HEK293 (cell line): ENCODE data around the gene EIF4E3.

Experiments used
- CTCF ChIA-PET: fragments of 350-600 bp; formaldehyde crosslinking; extraction: SDS; loops from one replicate; lab custom pipeline; 2021; ENCODE audit warnings: antibody characterized with exemption; lab: Yijun Ruan, JAX
- POLR2A ChIA-PET: fragments of 300-600 bp; formaldehyde crosslinking; extraction: SDS; loops from one replicate; lab custom pipeline; 2020; ENCODE audit warnings: antibody characterized with exemption, inconsistent platforms; lab: Yijun Ruan, JAX
- H3K27ac ChIP-seq: fragments of 200-500 bp; sonication (Bioruptor generic); 2 replicates; pipeline ENCODE4 v1.5.1; 2014; ENCODE audit warnings: low read depth, low read length, control low read depth, inconsistent platforms; ENCODE audit errors: extremely low read depth
- H3K36me3 ChIP-seq, 2 experiments: fragments of 200-500 bp in 1 of 2; sonication (Bioruptor generic) in 1 of 2; 1 replicate in 1 of 2; 2 replicates in 1 of 2; pipeline ENCODE4 v1.5.1; 2014 to 2017; ENCODE audit warnings: inconsistent platforms in 2 of 2, low read length in 2 of 2; ENCODE audit not compliant: control insufficient read depth in 2 of 2, insufficient read depth in 1 of 2
- H3K4me1 ChIP-seq: fragments of 200-500 bp; sonication (Bioruptor generic); 2 replicates; pipeline ENCODE4 v1.5.1; 2014; ENCODE audit warnings: mild to moderate bottlenecking, low read length, inconsistent platforms; ENCODE audit not compliant: control insufficient read depth, insufficient read depth
- H3K4me3 ChIP-seq: 2 replicates; pipeline ENCODE4 v1.5.1; 2011; ENCODE audit warnings: low read depth, mild to moderate bottlenecking, control low read depth, low read length, moderate library complexity
- H3K9me3 ChIP-seq: fragments of 200-500 bp; sonication (Bioruptor generic); 2 replicates; pipeline ENCODE4 v1.5.1; 2014; ENCODE audit warnings: low read depth, low read length, inconsistent platforms; ENCODE audit not compliant: control insufficient read depth, insufficient read depth
- HOXD13 ChIP-seq: sonication (generic); formaldehyde crosslinking; IDR thresholded peaks from 2 replicates; pipeline ENCODE4 v1.8.0; 2022; ENCODE audit warnings: missing genetic modification reagents, borderline replicate concordance
- KLF8 ChIP-seq: fragments of 450-650 bp; formaldehyde crosslinking; IDR thresholded peaks from 2 replicates; pipeline ENCODE4 v1.5.1; 2016; ENCODE audit warnings: missing biosample characterization, missing genetic modification characterization
- PATZ1 ChIP-seq: fragments of 450-650 bp; formaldehyde crosslinking; IDR thresholded peaks from 2 replicates; pipeline ENCODE4 v1.5.1; 2016; ENCODE audit warnings: missing biosample characterization, missing genetic modification characterization
- SALL2 ChIP-seq: fragments of 450-650 bp; formaldehyde crosslinking; IDR thresholded peaks from 2 replicates; pipeline ENCODE4 v1.5.0; 2017; ENCODE audit warnings: missing biosample characterization, mild to moderate bottlenecking, missing genetic modification characterization, borderline replicate concordance
- ZNF114 ChIP-seq: fragments of 450-650 bp; formaldehyde crosslinking; IDR thresholded peaks from 2 replicates; pipeline ENCODE4 v1.5.0; 2017; ENCODE audit warnings: missing biosample characterization, missing genetic modification characterization
- ZNF140 ChIP-seq: fragments of 450-650 bp; formaldehyde crosslinking; IDR thresholded peaks from 2 replicates; pipeline ENCODE4 v1.5.1; 2016; ENCODE audit warnings: missing biosample characterization, missing genetic modification characterization
- ZNF274 ChIP-seq, 2 experiments: fragments of 200-500 bp in 1 of 2; fragments of 450-650 bp in 1 of 2; sonication (Bioruptor generic) in 1 of 2; formaldehyde crosslinking in 1 of 2; IDR thresholded peaks; 2 replicates each; pipeline versions ENCODE4 v1.5.1 to v1.6.1; 2014 to 2016; ENCODE audit warnings: borderline replicate concordance in 1 of 2, inconsistent platforms in 1 of 2, low read length in 1 of 2, missing biosample characterization in 1 of 2, missing genetic modification characterization in 1 of 2
- ZNF292 ChIP-seq: fragments of 450-650 bp; formaldehyde crosslinking; IDR thresholded peaks from 2 replicates; pipeline ENCODE4 v1.5.1; 2016; ENCODE audit warnings: low read depth, missing biosample characterization, missing genetic modification characterization, borderline replicate concordance
- ZNF362 ChIP-seq: fragments of 450-650 bp; formaldehyde crosslinking; IDR thresholded peaks from 2 replicates; pipeline ENCODE4 v1.5.1; 2016; ENCODE audit warnings: missing biosample characterization, missing genetic modification characterization
- ZNF398 ChIP-seq: fragments of 450-650 bp; formaldehyde crosslinking; IDR thresholded peaks from 2 replicates; pipeline ENCODE4 v1.5.1; 2017; ENCODE audit warnings: missing biosample characterization, missing genetic modification characterization
- ZNF501 ChIP-seq: fragments of 450-650 bp; formaldehyde crosslinking; IDR thresholded peaks from 2 replicates; pipeline ENCODE4 v1.5.1; 2016; ENCODE audit warnings: missing biosample characterization, missing genetic modification characterization
- ZNF561 ChIP-seq: fragments of 450-650 bp; IDR thresholded peaks from 2 replicates; pipeline ENCODE4 v1.5.1; 2018; ENCODE audit warnings: missing biosample characterization, missing genetic modification characterization, borderline replicate concordance
- ZNF664 ChIP-seq: fragments of 450-650 bp; formaldehyde crosslinking; IDR thresholded peaks from 2 replicates; pipeline ENCODE4 v1.5.1; 2016; ENCODE audit warnings: missing biosample characterization, missing genetic modification characterization
- TF ChIP-seq, protein P1 (sequence below): sonication (generic); formaldehyde crosslinking; IDR thresholded peaks from 2 replicates; pipeline ENCODE4 v1.8.1; 2022; ENCODE audit warnings: mild to moderate bottlenecking, moderate library complexity, missing genetic modification reagents

The EIF4E3 gene

DNA sequence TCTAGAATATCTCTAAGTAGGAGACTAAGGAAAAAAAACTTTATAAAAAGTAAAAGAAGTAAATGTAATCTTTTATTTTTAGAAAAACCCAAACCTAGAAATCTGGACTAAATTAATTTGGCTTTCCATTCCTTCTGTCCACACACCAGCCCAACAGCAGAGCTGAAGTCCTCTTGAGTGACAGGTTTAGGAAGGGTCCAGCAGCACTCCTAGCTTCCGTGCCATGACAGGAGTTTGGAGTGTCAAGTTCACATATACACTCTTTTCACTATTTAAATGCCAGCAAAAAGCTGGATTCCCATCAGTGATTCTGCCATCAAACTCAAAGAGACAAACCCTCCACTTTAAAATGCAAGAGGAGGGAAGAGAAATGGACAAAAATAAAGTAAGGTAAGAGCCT is 46.7 kb upstream of the EIF4E3 start (continued):
- no peak for TF ChIP-seq ZNF362 (tag by site-specific recombination)
- TF ChIP-seq ZNF292: no peak
- TF ChIP-seq HOXD13 (CRISPR knock-in tag): no peak
- TF ChIP-seq, all 188 proteins: peak for 0

DNA sequence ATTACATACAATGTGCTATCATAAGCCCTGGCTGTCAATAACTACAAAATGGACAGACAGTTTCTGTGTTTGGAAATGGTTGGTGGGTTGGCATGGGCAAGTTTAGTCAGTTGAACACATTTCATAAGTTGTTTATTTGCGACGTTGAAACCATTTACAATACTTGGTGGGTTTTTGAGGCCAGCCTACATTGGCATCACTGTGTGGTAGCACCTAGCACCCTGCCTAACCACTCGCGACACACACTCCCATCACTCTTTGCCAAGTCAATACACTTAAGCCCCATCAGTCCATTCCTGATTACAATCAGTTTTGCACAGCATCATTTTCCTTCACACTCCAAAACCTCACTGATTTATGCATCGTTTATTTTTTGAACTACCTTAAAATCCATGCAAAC is 45.9 kb upstream of the EIF4E3 start:
- POLR2A ChIA-PET: no interaction called here
- Histone ChIP-seq H3K36me3 (no peaks in the 10 kb centered on the region), H3K9me3 (no peaks in the 10 kb centered on the region), H3K4me3 (no peak overlapping the region), H3K27ac (no peak overlapping the region), H3K4me1 (no peaks in the 10 kb centered on the region)
- TF ChIP-seq ZNF398 (no peak), ZNF140 (tag by site-specific recombination) (no peak), ZNF292 (no peak), ZNF561 (tag by site-specific recombination) (no peak), SALL2 (tag by site-specific recombination) (no peak), ZNF274 (IDR thresholded peaks at IDR 0.05; ENCODE audit: low read length) (no peak), ZNF274 (tag by site-specific recombination; IDR thresholded peaks at IDR 0.05; ENCODE audit: borderline replicate concordance) (no peak)
- TF ChIP-seq, protein P1, sequence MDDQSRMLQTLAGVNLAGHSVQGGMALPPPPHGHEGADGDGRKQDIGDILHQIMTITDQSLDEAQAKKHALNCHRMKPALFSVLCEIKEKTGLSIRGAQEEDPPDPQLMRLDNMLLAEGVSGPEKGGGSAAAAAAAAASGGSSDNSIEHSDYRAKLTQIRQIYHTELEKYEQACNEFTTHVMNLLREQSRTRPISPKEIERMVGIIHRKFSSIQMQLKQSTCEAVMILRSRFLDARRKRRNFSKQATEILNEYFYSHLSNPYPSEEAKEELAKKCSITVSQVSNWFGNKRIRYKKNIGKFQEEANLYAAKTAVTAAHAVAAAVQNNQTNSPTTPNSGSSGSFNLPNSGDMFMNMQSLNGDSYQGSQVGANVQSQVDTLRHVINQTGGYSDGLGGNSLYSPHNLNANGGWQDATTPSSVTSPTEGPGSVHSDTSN (CRISPR knock-in tag): no peak
- CTCF ChIA-PET: no interaction called here

DNA sequence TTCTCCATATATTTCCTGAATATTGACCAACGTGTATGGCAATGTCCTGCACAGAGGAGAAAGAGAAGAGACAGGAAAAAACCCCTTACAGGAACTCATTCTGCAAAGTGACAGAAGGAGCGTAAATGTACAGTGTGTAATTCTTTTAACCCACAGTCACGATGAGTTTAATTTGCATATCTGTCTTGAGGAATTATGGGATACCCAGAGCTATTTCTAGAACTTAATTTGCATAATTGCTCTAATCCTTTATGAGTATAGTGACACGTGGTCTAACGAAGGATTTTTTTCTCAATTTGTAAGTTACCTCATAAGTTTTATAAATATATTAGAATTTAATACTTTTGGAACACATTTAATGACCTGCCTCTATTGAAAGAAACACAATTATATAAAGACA is 38.2 kb upstream of the EIF4E3 start:
- no peaks in the 10 kb centered on the region for H3K4me1 ChIP-seq
- no peak overlapping the region for H3K27ac ChIP-seq
- no peaks in the 10 kb centered on the region for H3K36me3 ChIP-seq
- no peaks in the 10 kb centered on the region for H3K9me3 ChIP-seq
- TF ChIP-seq PATZ1 (no peak), ZNF114 (tag by site-specific recombination) (no peak)
- CTCF ChIA-PET: interaction anchor here (0.8 to 1.2 kb wide), 3 partner anchors 33 to 1323 kb away, joined by 3 to 5 read pairs (median 3); no protein-coding TSS in a partner anchor
- POLR2A ChIA-PET: no interaction called here
- H3K4me3 ChIP-seq: no peak overlapping the region

DNA sequence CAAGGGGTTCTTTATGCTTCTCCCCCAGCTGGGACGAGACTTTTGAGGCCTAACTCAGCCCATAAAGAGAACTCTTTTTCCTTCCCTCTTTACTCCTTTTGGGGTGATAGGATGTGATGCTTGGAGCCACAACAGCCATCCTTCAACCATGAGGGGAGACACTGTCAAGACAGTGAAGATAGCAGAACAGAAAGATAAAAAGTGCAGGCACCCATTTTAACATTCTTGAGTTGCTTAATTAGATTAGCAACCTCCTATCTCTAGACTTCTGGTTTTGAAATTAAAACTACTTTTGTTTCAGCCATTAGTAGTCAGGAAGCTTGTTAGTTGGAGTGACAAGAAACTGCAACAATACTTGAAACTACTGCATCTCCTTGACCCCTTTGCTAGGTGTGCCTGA is 34.9 kb upstream of the EIF4E3 start:
- no peaks in the 10 kb centered on the region for H3K36me3 ChIP-seq
- H3K27ac ChIP-seq: no peak overlapping the region
- no peaks in the 10 kb centered on the region for H3K4me1 ChIP-seq
- H3K4me3 ChIP-seq: no peak overlapping the region
- POLR2A ChIA-PET: no interaction called here
- H3K9me3 ChIP-seq: no peaks in the 10 kb centered on the region
- no peak for TF ChIP-seq ZNF501 (tag by site-specific recombination)
- no peak for TF ChIP-seq ZNF664 (tag by site-specific recombination)
- TF ChIP-seq ZNF140 (tag by site-specific recombination): no peak
- no peak for TF ChIP-seq KLF8
- CTCF ChIA-PET: no interaction called here
